Lung (tissue), 12 donors: ENCODE measurements around the gene FBXW12. TPM values are rescaled to one million over a fixed set of nuclear protein-coding genes. Genes with fewer than 3 reads are reported as not detected.

Experiments used
- ATAC-seq: fragments of 200-7000 bp; cut with Tn5 transposase; one replicate; pipeline ENCODE4 v1.9.1; 2020; ENCODE audit warnings: moderate number of reproducible peaks; ENCODE audit not compliant: insufficient read depth, low FRiP score
- DNase-seq, 3 donors: peaks; one replicate each; pipeline ENCODE4 v3.0.0-alpha.2; 2013 to 2017
- H3K27ac ChIP-seq, 2 donors: one replicate each; pipeline ENCODE4 v1.5.1; 2013; ENCODE audit warnings: mild to moderate bottlenecking in 2 of 2, moderate library complexity in 2 of 2, control low read depth in 1 of 2, inconsistent platforms in 1 of 2, low read depth in 1 of 2, low read length in 1 of 2
- H3K27me3 ChIP-seq, 3 donors: one replicate each; pipeline ENCODE4 v1.5.1; 2013; ENCODE audit warnings: low read length in 2 of 3; ENCODE audit not compliant: control insufficient read depth in 3 of 3, insufficient read depth in 3 of 3
- H3K36me3 ChIP-seq, 4 donors: one replicate each; pipeline ENCODE4 v1.5.1; 2013; ENCODE audit warnings: low read length in 4 of 4, mild to moderate bottlenecking in 1 of 4, moderate library complexity in 1 of 4; ENCODE audit not compliant: control insufficient read depth in 4 of 4, insufficient read depth in 4 of 4
- H3K4me1 ChIP-seq, 5 donors: one replicate each; pipeline ENCODE4 v1.5.1; 2013; ENCODE audit warnings: low read length in 5 of 5, mild to moderate bottlenecking in 2 of 5, moderate library complexity in 1 of 5; ENCODE audit not compliant: control insufficient read depth in 5 of 5, insufficient read depth in 5 of 5
- H3K4me3 ChIP-seq: one replicate; pipeline ENCODE4 v1.5.1; 2013; ENCODE audit warnings: mild to moderate bottlenecking, control low read depth, moderate library complexity
- H3K9ac ChIP-seq, 2 donors: one replicate each; pipeline ENCODE4 v1.5.1; 2013; ENCODE audit warnings: low read length in 2 of 2, control low read depth in 1 of 2; ENCODE audit not compliant: insufficient read depth in 1 of 2
- H3K9me3 ChIP-seq, 4 donors: one replicate each; pipeline ENCODE4 v1.5.1; 2013; ENCODE audit warnings: low read length in 3 of 4, mild to moderate bottlenecking in 1 of 4, moderate library complexity in 1 of 4; ENCODE audit not compliant: control insufficient read depth in 4 of 4, insufficient read depth in 3 of 4
- CTCF ChIP-seq: IDR thresholded peaks from 2 replicates; pipeline ENCODE4 v1.5.1; 2012; ENCODE audit warnings: mild to moderate bottlenecking; ENCODE audit errors: control extremely low read depth, extremely low read depth
- WGBS, 2 donors: extraction: QIAGEN DNeasy Blood & Tissue Kit; methylation state at CpG; one replicate each; pipeline ENCODE4 v1.1.7; 2013; 5-methylcytosine and 5-hydroxymethylcytosine counted together
- polyA plus RNA-seq, 2 donors: library from polyadenylated mRNA; stranded (reverse); fragments of 200-250 nt; gene quantifications; one replicate each; pipeline ENCODE4 v1.2.1, GENCODE V29; 2013
- total RNA-seq, 2 donors: library from RNA; depleted of rRNA in 1 of 2; stranded (reverse); fragments of >200 nt in 1 of 2; gene quantifications; one replicate each; pipeline ENCODE4 v1.2.1, GENCODE V29; 2014 to 2021
- donor health status: control.
- donor health status: control.
- donor health status: Bipolar disorder and iron deficiency.
- donor health status: healthy.
- donor health status: DM: yes; HTN: yes; CAD: no.

The FBXW12 gene
- total and polyA plus RNA-seq, 4 donors: not detected

- no peak for TF ChIP-seq CTCF
- Histone ChIP-seq H3K9ac (peak overlapping the region in 1 of 2 donors; percentile 58), H3K9me3 (no peaks in the 10 kb centered on the region), H3K4me3 (no peak overlapping the region), H3K27ac (peak overlapping the region; percentile 44 to 47), H3K4me1 (peaks cover 0 to 49% (median 24%) of the 10 kb centered on the region in 5 donors), H3K27me3 (no peaks in the 10 kb centered on the region), H3K36me3 (peaks cover 0 to 9% (median 2%) of the 10 kb centered on the region in 4 donors)
- ATAC-seq (no peak), DNase-seq (no peak)
- 58 to 62% methylated on average over 11 of the region's 11 CpGs for WGBS, 2 donors
Measured at GRCh38 chr3:48426401-48426909, 54.4 kb downstream of the FBXW12 start.

- peaks cover 0 to 9% (median 2%) of the 10 kb centered on the region in 4 donors for H3K36me3 ChIP-seq
- no peaks in the 10 kb centered on the region for H3K9me3 ChIP-seq
- H3K27ac ChIP-seq: peak overlapping the region; percentile 44 to 47
- H3K9ac ChIP-seq: no peak overlapping the region
- peaks cover 0 to 49% (median 24%) of the 10 kb centered on the region in 5 donors for H3K4me1 ChIP-seq
- no peak for TF ChIP-seq CTCF
- 56 to 80% methylated on average over 8 of the region's 8 CpGs for WGBS, 2 donors
- ATAC-seq (no peak), DNase-seq (no peak)
- H3K27me3 ChIP-seq: no peaks in the 10 kb centered on the region
- H3K4me3 ChIP-seq: no peak overlapping the region
Measured at GRCh38 chr3:48426944-48427629, 55.1 kb downstream of the FBXW12 start.

- Histone ChIP-seq H3K9me3 (no peaks in the 10 kb centered on the region), H3K27ac (peak overlapping the region; percentile 42 to 95), H3K4me1 (peaks cover 0 to 49% (median 24%) of the 10 kb centered on the region in 5 donors), H3K27me3 (no peaks in the 10 kb centered on the region), H3K36me3 (peaks cover 0 to 12% (median 7%) of the 10 kb centered on the region in 4 donors), H3K9ac (peak overlapping the region in 1 of 2 donors; percentile 75), H3K4me3 (no peak overlapping the region)
- ATAC-seq (no peak), DNase-seq (no peak)
- TF ChIP-seq CTCF: no peak
- WGBS, 2 donors: 72 to 94% methylated on average over 9 of the region's 9 CpGs
Measured at GRCh38 chr3:48427630-48427962, 55.6 kb downstream of the FBXW12 start.
